Astrocyte of the cerebellum (primary cell): ENCODE measurements around the gene MYOF.
A peak's percentile ranks its signal among the peaks of the same experiment; 100 is the strongest.

Experiments used
- DNase-seq: peaks from one replicate; pipeline ENCODE4 v3.0.0-alpha.2; 2011; ENCODE audit warnings: low read depth
- H3K4me3 ChIP-seq: 2 replicates; pipeline ENCODE4 v1.5.1; 2011; ENCODE audit warnings: mild to moderate bottlenecking, low read depth, low read length, moderate library complexity
- in situ Hi-C: cut with HindIII; loops from 2 replicates; pipeline ENCODE4 v1.10.0; 2017; ENCODE audit warnings: low sequenced_read_pairs
- TF ChIP-seq, protein P1 (sequence below): IDR thresholded peaks from 2 replicates; pipeline ENCODE4 v1.5.1; 2012; ENCODE audit warnings: low read length, low read depth, moderate library complexity, mild to moderate bottlenecking; ENCODE audit errors: missing control alignments

Gene MYOF

DNA sequence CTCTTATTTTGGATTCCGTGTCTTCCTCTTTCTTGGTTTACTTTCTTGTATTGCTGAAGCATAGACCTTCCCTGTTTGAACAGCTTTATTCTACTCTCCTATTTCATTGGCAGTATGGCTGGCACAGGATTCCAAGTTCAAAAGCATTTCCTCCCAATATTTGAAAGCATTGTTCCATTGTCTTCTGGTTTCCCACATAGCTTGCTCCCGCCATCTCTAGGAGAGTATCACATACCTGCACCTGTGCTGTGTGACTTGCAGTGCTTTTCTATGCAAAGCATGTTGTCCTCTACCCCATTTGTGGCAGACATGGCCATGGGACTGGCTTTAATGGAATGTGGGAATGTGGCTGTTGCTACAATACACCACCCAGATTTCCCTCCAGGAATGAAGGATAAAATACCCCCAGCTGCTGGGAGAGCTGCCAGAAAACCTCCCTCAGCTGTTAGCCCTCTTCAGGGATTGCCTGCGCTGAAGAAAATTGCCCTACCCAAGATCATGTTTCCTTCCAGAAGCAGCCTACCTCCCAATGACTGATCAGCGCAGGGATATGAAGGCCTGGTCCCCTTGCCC lies 6.9 kb upstream of the MYOF start:
- TF ChIP-seq, protein P1, sequence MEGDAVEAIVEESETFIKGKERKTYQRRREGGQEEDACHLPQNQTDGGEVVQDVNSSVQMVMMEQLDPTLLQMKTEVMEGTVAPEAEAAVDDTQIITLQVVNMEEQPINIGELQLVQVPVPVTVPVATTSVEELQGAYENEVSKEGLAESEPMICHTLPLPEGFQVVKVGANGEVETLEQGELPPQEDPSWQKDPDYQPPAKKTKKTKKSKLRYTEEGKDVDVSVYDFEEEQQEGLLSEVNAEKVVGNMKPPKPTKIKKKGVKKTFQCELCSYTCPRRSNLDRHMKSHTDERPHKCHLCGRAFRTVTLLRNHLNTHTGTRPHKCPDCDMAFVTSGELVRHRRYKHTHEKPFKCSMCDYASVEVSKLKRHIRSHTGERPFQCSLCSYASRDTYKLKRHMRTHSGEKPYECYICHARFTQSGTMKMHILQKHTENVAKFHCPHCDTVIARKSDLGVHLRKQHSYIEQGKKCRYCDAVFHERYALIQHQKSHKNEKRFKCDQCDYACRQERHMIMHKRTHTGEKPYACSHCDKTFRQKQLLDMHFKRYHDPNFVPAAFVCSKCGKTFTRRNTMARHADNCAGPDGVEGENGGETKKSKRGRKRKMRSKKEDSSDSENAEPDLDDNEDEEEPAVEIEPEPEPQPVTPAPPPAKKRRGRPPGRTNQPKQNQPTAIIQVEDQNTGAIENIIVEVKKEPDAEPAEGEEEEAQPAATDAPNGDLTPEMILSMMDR: no peak
- in situ Hi-C loops: no loop called here
- no peak overlapping the region for H3K4me3 ChIP-seq
- no peak for DNase-seq

DNA sequence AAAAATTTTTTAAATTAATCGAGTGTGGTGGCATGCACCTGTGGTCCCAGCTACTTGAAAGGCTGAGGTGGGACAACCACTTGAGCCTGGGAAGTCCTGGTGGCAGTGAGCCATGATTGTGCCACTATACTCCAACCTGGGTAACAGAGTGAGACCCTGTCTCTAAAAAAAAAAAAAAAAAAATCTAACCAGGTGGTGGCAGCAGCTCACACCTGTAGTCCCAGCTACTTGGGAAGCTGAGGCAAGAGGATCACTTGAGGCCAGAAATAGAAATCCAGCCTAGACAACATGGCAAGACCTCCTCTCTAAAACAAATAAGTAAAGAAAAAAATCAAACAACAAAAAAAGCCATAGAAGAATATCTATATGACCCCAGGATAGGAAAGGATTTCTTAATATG lies 3.6 kb upstream of the MYOF start:
- in situ Hi-C loops: no loop called here
- TF ChIP-seq, protein P1: no peak
- DNase-seq: no peak
- no peak overlapping the region for H3K4me3 ChIP-seq

DNA sequence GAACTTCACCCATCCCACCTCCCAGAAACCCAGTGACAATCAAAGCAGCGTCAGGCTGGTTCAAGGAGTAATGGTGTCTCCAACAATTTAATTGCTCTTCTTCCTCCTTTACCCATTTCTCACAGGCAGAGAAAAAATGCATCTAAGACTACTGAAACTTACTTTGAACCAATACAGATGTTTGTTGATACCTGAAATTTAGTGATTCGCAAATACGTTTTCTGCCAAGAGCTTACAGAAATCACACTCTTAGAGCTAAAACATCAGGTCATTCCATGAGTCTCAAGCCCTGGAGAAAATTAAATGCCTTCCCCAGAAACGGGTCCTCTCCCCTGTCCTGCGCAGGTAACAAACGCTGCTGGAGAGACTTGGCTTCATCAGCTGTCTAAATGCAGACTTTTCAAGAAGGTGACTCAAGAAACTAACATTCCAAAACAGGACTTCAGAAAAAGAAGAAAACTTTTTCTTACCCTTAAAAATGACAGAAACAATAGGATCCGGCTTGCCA lies 443 bp downstream of the MYOF start:
- TF ChIP-seq, protein P1: no peak
- no peak for DNase-seq
- in situ Hi-C loops: no loop called here
- H3K4me3 ChIP-seq: peak overlapping the region; percentile 91

DNA sequence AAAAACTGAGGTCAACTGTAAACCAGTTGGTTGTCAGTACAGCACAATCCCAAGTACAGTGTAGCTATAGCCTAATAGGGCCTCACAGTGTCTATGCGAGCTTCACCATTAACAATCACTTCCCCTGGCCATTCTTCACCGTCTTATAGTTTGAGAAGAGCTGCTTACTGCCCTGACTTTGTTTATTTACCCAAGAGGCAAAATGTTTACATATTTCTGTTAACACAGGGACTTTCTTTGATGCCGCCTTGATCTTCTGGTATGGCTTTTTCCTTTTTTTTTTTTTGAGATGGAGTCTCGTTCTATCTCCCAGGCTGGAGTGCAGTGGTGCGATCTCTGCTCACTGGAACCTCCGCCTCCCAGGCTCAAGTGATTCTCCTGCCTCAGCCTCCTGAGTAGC lies 3.3 kb downstream of the MYOF start:
- no peak for DNase-seq
- in situ Hi-C loops: no loop called here
- TF ChIP-seq, protein P1: no peak
- peak overlapping the region; percentile 91 for H3K4me3 ChIP-seq

DNA sequence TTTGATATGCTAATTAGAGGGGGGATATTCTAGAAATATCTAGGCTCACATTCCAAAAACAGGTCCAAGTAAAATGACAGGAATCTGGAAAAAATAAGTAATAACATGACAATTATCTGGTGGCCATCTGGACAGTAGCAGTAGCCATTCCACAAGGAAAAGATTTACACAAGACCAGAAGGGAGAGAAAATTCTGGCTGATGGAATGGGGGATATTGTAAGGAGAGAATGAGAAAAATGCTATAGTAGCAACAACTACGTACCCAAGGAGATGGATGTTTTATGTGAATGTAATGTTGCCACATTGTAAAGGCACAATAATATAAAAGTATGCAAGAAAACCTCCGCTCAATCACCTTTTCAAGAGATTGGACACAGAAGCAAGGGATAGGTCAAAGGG lies 5.4 kb downstream of the MYOF start:
- in situ Hi-C loops: no loop called here
- no peak overlapping the region for H3K4me3 ChIP-seq
- TF ChIP-seq, protein P1: no peak
- DNase-seq: no peak

DNA sequence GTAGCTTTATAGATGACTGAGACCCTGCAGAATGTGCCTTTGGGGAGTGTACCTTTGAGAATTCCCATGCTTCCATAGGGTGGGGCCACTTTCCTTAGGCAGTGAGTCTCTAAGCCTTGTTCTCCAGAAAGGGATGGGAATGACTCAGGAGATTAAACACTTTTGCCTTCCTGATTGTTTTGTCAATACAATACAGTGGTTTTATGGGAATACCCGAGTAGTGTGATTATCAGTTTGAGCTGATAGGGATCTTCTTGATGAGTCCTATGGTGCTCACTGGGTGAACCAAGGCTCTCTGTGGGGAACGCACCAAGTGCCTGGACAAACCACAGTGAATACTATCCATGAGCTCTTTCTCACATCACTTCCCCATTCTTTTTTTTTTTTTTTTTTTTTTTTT lies 6.3 kb downstream of the MYOF start:
- in situ Hi-C loops: no loop called here
- no peak overlapping the region for H3K4me3 ChIP-seq
- no peak for DNase-seq
- TF ChIP-seq, protein P1: no peak

DNA sequence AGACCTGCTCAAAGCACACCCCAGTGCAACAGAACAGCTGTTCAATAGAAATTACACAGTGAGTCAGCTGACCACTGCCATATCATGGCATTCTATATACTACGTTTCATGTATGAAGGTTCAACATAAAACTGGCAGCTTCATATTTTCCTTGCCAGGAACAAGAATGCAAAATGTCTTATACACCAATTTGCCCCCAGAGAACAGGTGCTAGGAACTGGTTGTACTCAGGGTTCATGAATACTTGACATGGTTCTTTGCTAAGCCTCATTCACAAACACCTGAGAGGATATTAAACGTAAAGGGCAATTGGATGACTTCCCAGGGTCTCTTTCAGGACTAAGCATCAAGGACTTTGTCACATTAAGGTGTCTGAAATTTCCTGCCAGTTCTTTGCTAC lies 6.9 kb downstream of the MYOF start:
- no peak for DNase-seq
- TF ChIP-seq, protein P1: no peak
- in situ Hi-C loops: no loop called here
- H3K4me3 ChIP-seq: no peak overlapping the region
